GM19351 (cell line): ENCODE data around the gene GNAZ.

ENCODE experiments used
- ATAC-seq: cut with Tn5 transposase; IDR thresholded peaks from one replicate; pipeline ENCODE4 v1.9.1; 2021; ENCODE audit warnings: mild to moderate bottlenecking, moderate library complexity; ENCODE audit not compliant: unreplicated experiment

Gene GNAZ

GRCh38 chr22:23075525-23076216 lies 5.4 kb downstream of the GNAZ start:
- ATAC-seq: no peak

GRCh38 chr22:23076896-23077572 lies 6.7 kb downstream of the GNAZ start:
- ATAC-seq: no peak

- no peak for ATAC-seq
Observed at GRCh38 chr22:23077627-23078461, 7.5 kb downstream of the GNAZ start.

- ATAC-seq: no peak
Observed at GRCh38 chr22:23078462-23078787, 8.1 kb downstream of the GNAZ start.

GRCh38 chr22:23079240-23079768 lies 9.0 kb downstream of the GNAZ start:
- ATAC-seq: no peak

GRCh38 chr22:23079814-23080521 lies 9.6 kb downstream of the GNAZ start:
- ATAC-seq: no peak

GRCh38 chr22:23080613-23081290 lies 10.4 kb downstream of the GNAZ start:
- no peak for ATAC-seq

- no peak for ATAC-seq
Observed at GRCh38 chr22:23082534-23083314, 12.4 kb downstream of the GNAZ start.

GRCh38 chr22:23083315-23084021 lies 13.1 kb downstream of the GNAZ start:
- ATAC-seq: no peak

GRCh38 chr22:23084453-23085350 lies 14.4 kb downstream of the GNAZ start:
- no peak for ATAC-seq

GRCh38 chr22:23085351-23085671 lies 15.0 kb downstream of the GNAZ start:
- ATAC-seq: no peak

GRCh38 chr22:23085785-23086184 lies 15.5 kb downstream of the GNAZ start:
- no peak for ATAC-seq

GRCh38 chr22:23086263-23086662 lies 15.9 kb downstream of the GNAZ start:
- ATAC-seq: no peak

GRCh38 chr22:23086787-23087186 lies 16.5 kb downstream of the GNAZ start:
- no peak for ATAC-seq

- ATAC-seq: no peak
Observed at GRCh38 chr22:23088199-23088604, 17.9 kb downstream of the GNAZ start.

GRCh38 chr22:23089010-23089409 lies 18.7 kb downstream of the GNAZ start:
- no peak for ATAC-seq

- ATAC-seq: no peak
Observed at GRCh38 chr22:23089633-23090456, 19.5 kb downstream of the GNAZ start.
